HepG2 (cell line): ENCODE results near the gene ALOXE3. TPM values are rescaled to one million over a fixed set of nuclear protein-coding genes. Genes with fewer than 3 reads are reported as not detected.
A peak's percentile ranks its signal among the peaks of the same experiment; 100 is the strongest.

Experiments
- ARNT2 ChIP-seq: sonication (generic); formaldehyde crosslinking; IDR thresholded peaks from 2 replicates; pipeline ENCODE4 v1.8.0; 2022; ENCODE audit warnings: mild to moderate bottlenecking, low read depth, missing genetic modification reagents, moderate library complexity
- ATF7-NPFF ChIP-seq: sonication (generic); formaldehyde crosslinking; IDR thresholded peaks from 2 replicates; pipeline ENCODE4 v1.8.1; 2023; ENCODE audit warnings: mild to moderate bottlenecking, low read depth, missing genetic modification reagents, moderate library complexity
- CCAR2 ChIP-seq: fragments of 200-400 bp; formaldehyde crosslinking; optimal IDR thresholded peaks from 2 replicates; pipeline ENCODE3; 2018; ENCODE audit warnings: low read depth, mild to moderate bottlenecking, low read length, moderate library complexity
- ETS1 ChIP-seq: sonication (generic); formaldehyde crosslinking; IDR thresholded peaks from 2 replicates; pipeline ENCODE4 v1.4.0; 2020; ENCODE audit warnings: missing genetic modification reagents
- HES4 ChIP-seq: sonication (generic); formaldehyde crosslinking; IDR thresholded peaks from 2 replicates; pipeline ENCODE4 v1.9.0; 2021; ENCODE audit warnings: mild to moderate bottlenecking, missing genetic modification reagents, borderline replicate concordance
- HNF4A ChIP-seq: sonication (generic); formaldehyde crosslinking; IDR thresholded peaks from 2 replicates; pipeline ENCODE4 v1.4.0; 2020; ENCODE audit warnings: missing genetic modification reagents
- MED1 ChIP-seq: sonication (generic); formaldehyde crosslinking; IDR thresholded peaks from 2 replicates; pipeline ENCODE4 v1.4.0; 2020; ENCODE audit warnings: missing genetic modification reagents
- MTA3 ChIP-seq: sonication (generic); formaldehyde crosslinking; IDR thresholded peaks from 2 replicates; pipeline ENCODE4 v1.4.0; 2020; ENCODE audit warnings: missing genetic modification reagents
- MXD4 ChIP-seq: IDR thresholded peaks from 2 replicates; pipeline ENCODE4 v1.6.1; 2016; ENCODE audit warnings: mild to moderate bottlenecking, missing biosample characterization, missing genetic modification reagents
- PTBP1 ChIP-seq: fragments of 200-400 bp; formaldehyde crosslinking; IDR thresholded peaks from 2 replicates; pipeline ENCODE4 v1.6.1; 2018; ENCODE audit warnings: low read length, low read depth; ENCODE audit not compliant: poor library complexity, severe bottlenecking
- SMAD3 ChIP-seq: sonication (generic); formaldehyde crosslinking; IDR thresholded peaks from 2 replicates; pipeline ENCODE4 v1.4.0; 2020; ENCODE audit warnings: missing genetic modification reagents
- THAP7 ChIP-seq: sonication (generic); formaldehyde crosslinking; IDR thresholded peaks from 2 replicates; pipeline ENCODE4 v1.8.1; 2023; ENCODE audit warnings: mild to moderate bottlenecking, missing genetic modification reagents
- TIGD3 ChIP-seq: sonication (generic); formaldehyde crosslinking; IDR thresholded peaks from 2 replicates; pipeline ENCODE4 v1.5.1; 2020; ENCODE audit warnings: mild to moderate bottlenecking, missing genetic modification reagents, borderline replicate concordance
- ZBTB2 ChIP-seq: sonication (generic); formaldehyde crosslinking; IDR thresholded peaks from 2 replicates; pipeline ENCODE4 v1.8.0; 2022; ENCODE audit warnings: low read depth, missing genetic modification reagents
- ZNF138 ChIP-seq: sonication (generic); formaldehyde crosslinking; IDR thresholded peaks from 2 replicates; pipeline ENCODE4 v1.5.0; 2020; ENCODE audit warnings: mild to moderate bottlenecking, low read depth, missing genetic modification reagents
- ZNF609 ChIP-seq: sonication (generic); formaldehyde crosslinking; IDR thresholded peaks from 2 replicates; pipeline ENCODE4 v1.4.0; 2020; ENCODE audit warnings: mild to moderate bottlenecking, missing genetic modification reagents, borderline replicate concordance
- ZSCAN21 ChIP-seq: sonication (generic); formaldehyde crosslinking; IDR thresholded peaks from 2 replicates; pipeline ENCODE4 v1.8.0; 2022; ENCODE audit warnings: mild to moderate bottlenecking, missing genetic modification reagents, moderate library complexity, borderline replicate concordance
- polyA plus RNA-seq, 8 experiments: library from polyadenylated mRNA; depleted of rRNA in 3 of 8; stranded (reverse) in 7 of 8; unstranded in 1 of 8; fragments of >200 nt; fragmentation: Illumina TruSeq in 4 of 8; extraction: Trizol in 4 of 8; gene quantifications; 2 replicates each; pipeline versions ENCODE4 v1.2.1 to v1.2.3, GENCODE V29; 2011 to 2016; ENCODE audit warnings: low read depth in 4 of 8, missing spikeins in 1 of 8, mixed read lengths in 1 of 8; ENCODE audit not compliant: insufficient read depth in 1 of 8
- total RNA-seq, 5 experiments: library from RNA; depleted of rRNA; stranded (reverse); fragments of >200 nt; fragmentation: Illumina TruSeq; extraction: Trizol; gene quantifications; 2 replicates each; pipeline ENCODE4 v1.2.3, GENCODE V29; 2016; ENCODE audit warnings: low read depth in 1 of 5

Gene ALOXE3
- total and polyA plus RNA-seq, 2 of the 13 experiments (the other 11 are each of a cell fraction or from before 2014, with no cell fraction given) = 0.07 TPM; not detected in 1

- TF ChIP-seq ZBTB2 (CRISPR knock-in tag) = no peak
- peak; percentile 70; the same call in 1 of the 2 replicates for TF ChIP-seq MXD4 (CRISPR knock-in tag)
- TF ChIP-seq TIGD3 (CRISPR knock-in tag) = no peak
- no peak for TF ChIP-seq THAP7 (CRISPR knock-in tag)
- no peak for TF ChIP-seq SMAD3 (CRISPR knock-in tag)
- no peak for TF ChIP-seq PTBP1
- no peak for TF ChIP-seq ZNF138 (CRISPR knock-in tag)
- TF ChIP-seq ARNT2 (CRISPR knock-in tag) = no peak
- TF ChIP-seq ZNF609 = peak; percentile 37; the same call in 1 of the 2 replicates
- TF ChIP-seq HNF4A (CRISPR knock-in tag) = peak; percentile 34
- no peak for TF ChIP-seq ETS1 (CRISPR knock-in tag)
- no peak for TF ChIP-seq CCAR2
- peak; percentile 57; the same call in 1 of the 2 replicates for TF ChIP-seq ZSCAN21 (CRISPR knock-in tag)
- peak; percentile 29; the same call in 1 of the 2 replicates for TF ChIP-seq HES4
- TF ChIP-seq MED1 (CRISPR knock-in tag) = peak; percentile 29; the same call in 1 of the 2 replicates
- no peak for TF ChIP-seq MTA3 (CRISPR knock-in tag)
- TF ChIP-seq ATF7-NPFF = no peak
Measured at GRCh38 chr17:8152112-8152775, 33.9 kb upstream of the ALOXE3 start, which contains the start of gene PER1 (continued).
